OCI-LY3 (cell line): ENCODE results near the gene TCN2.

Source experiments
- EZH2phosphoT487 ChIP-seq: fragments of 200-600 bp; shearing (Covaris generic); IDR thresholded peaks from 2 replicates; pipeline ENCODE4 v1.6.1; 2018; ENCODE audit warnings: antibody characterized with exemption, mixed run types, low read depth
- TF ChIP-seq, protein P1 (sequence below): fragments of 200-600, 300-600 bp; sonication (generic); IDR thresholded peaks from 2 replicates; pipeline ENCODE4 v1.5.1; 2014; ENCODE audit warnings: antibody characterized with exemption, low read length, low read depth

DNA sequence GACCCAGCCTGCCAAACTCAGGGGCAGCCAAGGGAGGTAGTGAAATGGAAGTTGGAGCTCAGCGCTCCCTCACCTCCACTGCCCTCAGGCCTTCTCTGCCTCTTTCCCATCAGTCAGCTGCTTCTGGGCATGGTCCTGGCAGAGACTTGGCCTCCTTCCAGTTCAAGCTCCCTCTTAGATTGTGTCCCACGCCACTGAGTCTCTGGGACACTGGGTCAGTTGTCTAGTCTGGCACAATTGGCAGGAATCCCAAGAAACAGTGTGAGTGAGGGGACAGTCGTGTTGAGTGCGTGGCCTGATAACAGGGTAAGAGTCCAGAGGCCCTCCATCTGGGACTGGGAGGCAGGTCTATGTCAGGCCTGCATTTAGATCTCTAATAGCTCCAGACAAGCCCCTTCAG lies 21.5 kb downstream of the TCN2 start:
- TF ChIP-seq, protein P1, sequence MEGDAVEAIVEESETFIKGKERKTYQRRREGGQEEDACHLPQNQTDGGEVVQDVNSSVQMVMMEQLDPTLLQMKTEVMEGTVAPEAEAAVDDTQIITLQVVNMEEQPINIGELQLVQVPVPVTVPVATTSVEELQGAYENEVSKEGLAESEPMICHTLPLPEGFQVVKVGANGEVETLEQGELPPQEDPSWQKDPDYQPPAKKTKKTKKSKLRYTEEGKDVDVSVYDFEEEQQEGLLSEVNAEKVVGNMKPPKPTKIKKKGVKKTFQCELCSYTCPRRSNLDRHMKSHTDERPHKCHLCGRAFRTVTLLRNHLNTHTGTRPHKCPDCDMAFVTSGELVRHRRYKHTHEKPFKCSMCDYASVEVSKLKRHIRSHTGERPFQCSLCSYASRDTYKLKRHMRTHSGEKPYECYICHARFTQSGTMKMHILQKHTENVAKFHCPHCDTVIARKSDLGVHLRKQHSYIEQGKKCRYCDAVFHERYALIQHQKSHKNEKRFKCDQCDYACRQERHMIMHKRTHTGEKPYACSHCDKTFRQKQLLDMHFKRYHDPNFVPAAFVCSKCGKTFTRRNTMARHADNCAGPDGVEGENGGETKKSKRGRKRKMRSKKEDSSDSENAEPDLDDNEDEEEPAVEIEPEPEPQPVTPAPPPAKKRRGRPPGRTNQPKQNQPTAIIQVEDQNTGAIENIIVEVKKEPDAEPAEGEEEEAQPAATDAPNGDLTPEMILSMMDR = no peak
- TF ChIP-seq EZH2phosphoT487 = no peak
